Activated T-helper 2 cell treated with anti-CD3 and anti-CD28 coated beads, Interferon-gamma antibody, Interleukin-2, Interleukin-4, amounts not matched to agents 10 μg/mL and 5 μg/mL and 100 μg/mL, durations not matched to agents 14 hours and 24 hours and 36 hours (primary cell): ENCODE results near the gene MESP2. TPM values are rescaled to one million over a fixed set of nuclear protein-coding genes. Genes with fewer than 3 reads are reported as not detected.

Experiments
- DNase-seq: peaks from one replicate; pipeline ENCODE4 v3.0.0; 2021; ENCODE audit warnings: low spot score
- H3K27ac Mint-ChIP-seq: one replicate; pipeline ENCODE4 v1.8.0; 2021; ENCODE audit warnings: mixed read lengths
- H3K27me3 Mint-ChIP-seq: one replicate; pipeline ENCODE4 v1.8.0; 2021; ENCODE audit warnings: low read depth, mixed read lengths
- H3K36me3 Mint-ChIP-seq: one replicate; pipeline ENCODE4 v1.8.0; 2021; ENCODE audit warnings: low read depth, mixed read lengths
- H3K4me1 Mint-ChIP-seq: one replicate; pipeline ENCODE4 v1.8.0; 2021; ENCODE audit warnings: low read depth, mixed read lengths
- H3K4me3 Mint-ChIP-seq: one replicate; pipeline ENCODE4 v1.8.0; 2021; ENCODE audit warnings: low read depth, mild to moderate bottlenecking, moderate library complexity, mixed read lengths
- H3K9me3 Mint-ChIP-seq: one replicate; pipeline ENCODE4 v1.8.0; 2021; ENCODE audit warnings: mixed read lengths
- intact Hi-C: fragments of 100-400 bp; cut with micrococcal nuclease; formaldehyde crosslinking; loops from one replicate; pipeline ENCODE4 v1.15.1; 2023
- total RNA-seq: library from RNA; stranded (reverse); gene quantifications from 2 replicates; pipeline ENCODE4 v1.2.3, GENCODE V29; 2022

Gene MESP2
- total RNA-seq, 1 donor from 2014 or later: 0.41 TPM

DNA sequence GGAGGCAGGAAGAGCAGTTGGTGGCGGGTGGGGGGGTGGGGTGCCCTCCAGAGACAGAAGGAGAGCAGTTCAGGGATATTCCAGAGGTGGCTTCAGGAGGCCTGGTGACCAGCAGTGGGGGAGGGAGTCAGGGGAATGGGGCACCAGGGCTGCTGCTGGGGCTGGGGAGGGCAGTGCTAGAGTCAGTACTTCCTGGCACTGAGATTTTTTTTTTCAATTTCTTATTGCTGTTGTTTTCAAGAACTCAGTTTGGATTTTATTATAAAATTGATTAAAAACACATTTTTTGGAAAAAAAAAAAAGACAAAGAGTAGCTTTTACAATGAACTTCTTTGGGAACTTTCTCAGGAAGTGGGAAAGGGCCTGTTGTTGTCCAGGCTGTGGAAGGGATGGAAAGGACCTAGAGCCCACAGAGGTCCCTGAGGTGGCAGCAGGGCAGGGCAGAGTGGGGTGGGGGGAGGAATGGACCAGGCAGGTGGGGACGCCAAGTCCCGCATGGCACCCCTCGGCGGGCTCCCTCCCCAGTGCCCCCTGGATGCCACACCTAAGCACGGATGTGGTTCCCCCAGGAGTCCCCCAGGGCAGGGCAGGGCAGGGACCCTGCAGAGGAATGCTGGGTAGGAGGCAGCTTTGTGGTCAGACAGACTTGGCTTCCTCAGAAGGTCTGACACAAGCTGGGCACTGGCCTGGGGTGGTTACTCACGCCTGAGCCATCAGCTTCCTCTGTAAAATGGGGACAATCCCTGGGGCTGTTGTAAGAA lies 47.0 kb downstream of the MESP2 start:
- peaks cover 14% of the 10 kb centered on the region for H3K27me3 Mint-ChIP-seq
- H3K36me3 Mint-ChIP-seq: no peaks in the 10 kb centered on the region

DNA sequence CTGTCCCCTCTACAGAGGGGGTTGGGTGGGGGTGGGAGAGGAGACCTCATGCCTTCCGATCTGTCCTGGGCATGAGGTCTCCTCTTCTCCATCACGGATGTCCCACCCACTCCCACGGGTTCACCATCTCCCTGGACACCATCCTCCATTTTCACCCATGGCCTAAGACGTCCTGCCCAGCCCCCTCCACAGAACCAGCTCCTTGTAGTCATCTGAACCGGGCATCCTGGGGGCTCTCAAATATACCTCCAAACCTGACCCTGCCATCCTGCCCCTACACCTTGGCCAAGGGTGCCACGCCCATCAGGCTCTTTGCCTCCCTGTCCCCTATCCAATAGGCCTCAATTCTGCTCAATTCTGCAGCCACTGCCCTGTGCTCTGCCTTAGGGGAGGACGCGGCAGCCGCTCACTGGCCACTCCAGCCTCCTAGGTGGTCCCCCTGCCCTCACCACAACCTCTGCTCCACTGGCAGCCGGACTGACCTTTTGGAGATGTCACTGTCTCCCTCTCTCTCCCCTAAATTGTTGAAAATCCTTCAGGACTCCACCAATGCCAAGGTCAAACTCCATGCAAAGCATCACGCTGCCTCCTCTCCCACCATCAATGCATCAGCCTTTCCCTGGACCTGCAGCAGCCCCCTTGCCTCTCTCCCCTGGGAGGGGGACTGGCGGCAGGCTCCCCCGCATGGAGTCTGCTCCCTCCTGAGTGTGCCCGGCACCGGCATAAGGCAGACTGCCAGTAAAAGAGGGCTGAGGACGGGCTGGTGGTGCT lies 47.9 kb downstream of the MESP2 start:
- no peak for DNase-seq
- Mint-ChIP-seq H3K4me1 (peaks cover 8% of the 10 kb centered on the region), H3K9me3 (no peaks in the 10 kb centered on the region), H3K27ac (no peak overlapping the region), H3K36me3 (no peaks in the 10 kb centered on the region), H3K27me3 (peaks cover 11% of the 10 kb centered on the region), H3K4me3 (no peak overlapping the region)
- intact Hi-C loops: no loop called here

More for the DNA sequence above, 47.0 kb downstream of the MESP2 start:
- H3K4me3 Mint-ChIP-seq: no peak overlapping the region
- peaks cover 8% of the 10 kb centered on the region for H3K4me1 Mint-ChIP-seq
- H3K9me3 Mint-ChIP-seq: no peaks in the 10 kb centered on the region
- no peak for DNase-seq
- intact Hi-C loops: no loop called here
- H3K27ac Mint-ChIP-seq: no peak overlapping the region

DNA sequence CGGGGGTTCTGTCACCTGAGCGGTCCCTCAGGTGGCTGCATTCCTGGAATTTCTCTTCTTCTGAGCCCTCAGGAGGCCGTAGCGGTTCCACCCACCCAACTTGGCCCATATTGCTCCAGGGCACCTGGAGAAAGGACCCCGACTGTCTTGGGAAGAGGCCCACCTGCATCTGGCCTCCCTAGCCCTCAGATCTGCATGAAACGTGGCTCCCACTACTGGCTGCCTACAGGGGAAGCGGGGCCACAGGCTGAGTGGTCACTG lies 48.4 kb downstream of the MESP2 start:
- no peak for DNase-seq
- H3K4me3 Mint-ChIP-seq: no peak overlapping the region
- no peaks in the 10 kb centered on the region for H3K9me3 Mint-ChIP-seq
- H3K27me3 Mint-ChIP-seq: peaks cover 10% of the 10 kb centered on the region
- H3K36me3 Mint-ChIP-seq: no peaks in the 10 kb centered on the region
- H3K4me1 Mint-ChIP-seq: peaks cover 8% of the 10 kb centered on the region
- intact Hi-C loops: no loop called here
- no peak overlapping the region for H3K27ac Mint-ChIP-seq

DNA sequence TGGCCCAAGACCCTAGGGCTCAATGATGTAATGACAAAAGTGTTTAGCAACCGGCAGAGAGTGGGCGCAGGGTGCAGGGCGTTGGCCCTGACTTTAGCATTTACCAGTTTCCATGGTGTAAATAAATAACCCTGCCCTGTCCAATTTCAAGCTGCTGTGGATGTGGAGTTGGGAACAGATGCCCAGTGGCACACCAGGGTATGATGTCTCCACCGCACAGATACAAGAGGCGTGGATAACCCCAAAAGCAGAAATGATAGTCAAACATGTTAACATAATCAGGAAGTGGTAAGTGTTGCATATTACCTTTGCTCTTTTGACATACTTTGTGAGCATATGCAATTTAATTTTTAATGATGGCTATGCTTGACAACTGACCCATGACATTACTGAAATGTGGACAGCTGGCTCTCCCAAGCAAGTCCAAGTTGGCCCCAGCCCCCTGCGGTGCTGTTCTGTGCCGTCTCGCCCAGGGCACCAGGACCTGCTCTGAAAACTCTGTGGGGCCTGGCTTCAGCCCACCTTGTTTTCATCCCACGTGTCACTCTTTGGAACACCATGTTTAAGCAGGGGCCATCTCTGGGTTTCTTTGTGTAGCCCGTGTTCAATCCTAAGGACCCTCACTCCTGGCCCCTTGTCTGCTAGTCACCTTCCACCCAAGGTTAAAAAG lies 49.3 kb downstream of the MESP2 start:
- peaks cover 8% of the 10 kb centered on the region for H3K4me1 Mint-ChIP-seq
- H3K4me3 Mint-ChIP-seq: no peak overlapping the region
- no peak for DNase-seq
- H3K27me3 Mint-ChIP-seq: peaks cover 10% of the 10 kb centered on the region
- intact Hi-C loops: no loop called here
- H3K9me3 Mint-ChIP-seq: no peaks in the 10 kb centered on the region
- no peaks in the 10 kb centered on the region for H3K36me3 Mint-ChIP-seq
- no peak overlapping the region for H3K27ac Mint-ChIP-seq

DNA sequence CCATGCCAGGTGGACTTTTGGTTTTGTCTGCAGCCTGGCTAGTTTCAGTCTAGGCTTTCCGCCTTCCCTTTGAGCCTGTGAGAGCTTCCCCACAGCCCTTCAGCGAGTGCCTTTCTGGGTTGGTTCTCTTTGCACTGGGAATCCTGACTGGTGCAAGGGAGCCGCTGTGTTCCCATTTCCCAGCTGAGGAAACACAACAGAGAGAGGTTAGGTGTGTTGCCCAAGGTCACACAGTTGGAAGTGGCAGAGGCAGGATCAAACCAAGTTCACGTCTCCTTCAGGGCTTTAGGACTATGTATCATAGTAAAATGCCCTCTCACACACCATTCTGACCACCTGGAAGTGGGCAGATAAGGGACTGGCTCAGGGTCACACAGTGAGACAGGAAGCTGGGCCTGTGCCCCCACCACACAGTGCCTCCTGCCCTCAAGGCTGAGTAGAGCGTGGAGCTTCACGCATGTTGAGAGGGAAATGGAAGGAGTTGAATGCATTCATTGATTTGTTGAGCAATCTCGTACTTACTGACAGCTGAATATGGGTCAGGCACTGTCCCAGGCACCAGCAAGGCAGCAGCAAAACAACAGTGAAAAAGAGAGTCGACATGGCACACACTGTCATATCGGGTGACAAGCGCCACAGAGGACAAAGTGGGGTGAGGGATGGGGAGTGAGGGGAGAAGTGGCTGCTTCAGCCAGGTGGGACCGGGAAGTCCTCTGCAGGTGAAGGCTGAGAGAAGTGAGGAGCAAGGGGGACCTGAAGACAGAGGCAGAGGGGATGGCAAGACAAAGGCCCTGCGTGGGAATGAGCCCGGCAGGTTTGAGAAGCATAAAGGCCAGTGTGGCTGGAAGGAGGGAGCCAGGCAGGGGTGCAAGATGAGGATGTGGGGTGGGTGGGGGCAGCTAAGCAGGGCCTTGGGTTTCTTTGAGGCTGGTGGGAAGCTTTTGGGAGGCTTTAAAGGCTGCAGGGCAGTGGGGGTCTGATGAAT lies 50.8 kb downstream of the MESP2 start:
- Mint-ChIP-seq H3K4me1 (no peaks in the 10 kb centered on the region), H3K27me3 (peaks cover 4% of the 10 kb centered on the region), H3K36me3 (no peaks in the 10 kb centered on the region), H3K4me3 (no peak overlapping the region), H3K27ac (no peak overlapping the region), H3K9me3 (no peaks in the 10 kb centered on the region)
- no peak for DNase-seq
- intact Hi-C loops: no loop called here

DNA sequence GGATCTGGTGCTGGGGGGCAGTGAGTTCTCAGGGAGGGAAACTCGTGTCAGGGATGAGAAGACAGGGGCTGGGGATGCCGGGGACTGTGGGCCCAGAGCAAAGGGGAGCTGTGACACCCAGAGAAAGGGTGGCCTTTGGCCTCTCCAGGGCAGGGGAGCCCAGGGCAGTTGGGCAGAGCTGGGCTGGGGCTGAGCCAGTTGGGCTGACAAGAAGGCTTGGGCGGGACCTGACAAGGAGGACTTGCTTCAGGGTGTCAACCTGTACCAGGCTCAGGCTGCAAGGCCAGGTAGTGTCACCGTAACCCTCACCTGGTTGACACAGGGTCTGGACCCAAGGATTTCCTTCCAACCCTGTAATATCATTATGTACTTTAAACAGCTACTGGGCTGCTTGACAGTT lies 51.7 kb downstream of the MESP2 start:
- intact Hi-C loops: no loop called here
- Mint-ChIP-seq H3K36me3 (no peaks in the 10 kb centered on the region), H3K4me3 (no peak overlapping the region), H3K9me3 (no peaks in the 10 kb centered on the region), H3K27me3 (no peaks in the 10 kb centered on the region), H3K27ac (no peak overlapping the region), H3K4me1 (no peaks in the 10 kb centered on the region)
- no peak for DNase-seq

Other genes starting within 250 kb of the MESP2 start
- gene TICRR, start 200.9 kb upstream of the MESP2 start, total RNA-seq: 18.0 and 18.7 TPM in 2 replicates
- gene KIF7, start 120.9 kb upstream of the MESP2 start, total RNA-seq: 3.5 and 4.2 TPM in 2 replicates
- gene PLIN1, start 97.0 kb upstream of the MESP2 start, total RNA-seq: 0.25 TPM in 1 of 2 replicates, not detected in the other
- gene PEX11A, start 85.6 kb upstream of the MESP2 start, total RNA-seq: 1.0 and 1.8 TPM in 2 replicates
- gene WDR93, start 85.5 kb upstream of the MESP2 start, total RNA-seq: not detected in 2 replicates
- 7.1 and 7.5 TPM in 2 replicates for gene MESP1, start 25.1 kb upstream of the MESP2 start, total RNA-seq
- 2.4 and 3.6 TPM in 2 replicates for gene ANPEP, start 38.5 kb downstream of the MESP2 start, total RNA-seq
- 20.6 and 24.6 TPM in 2 replicates for gene AP3S2, start 117.7 kb downstream of the MESP2 start, total RNA-seq
- gene ARPIN, start 136.6 kb downstream of the MESP2 start, total RNA-seq: not detected in 2 replicates
- 31.4 and 34.2 TPM in 2 replicates for gene ZNF710, start 225.0 kb downstream of the MESP2 start, total RNA-seq